ENCODE results near the gene SKP1.

DNA sequence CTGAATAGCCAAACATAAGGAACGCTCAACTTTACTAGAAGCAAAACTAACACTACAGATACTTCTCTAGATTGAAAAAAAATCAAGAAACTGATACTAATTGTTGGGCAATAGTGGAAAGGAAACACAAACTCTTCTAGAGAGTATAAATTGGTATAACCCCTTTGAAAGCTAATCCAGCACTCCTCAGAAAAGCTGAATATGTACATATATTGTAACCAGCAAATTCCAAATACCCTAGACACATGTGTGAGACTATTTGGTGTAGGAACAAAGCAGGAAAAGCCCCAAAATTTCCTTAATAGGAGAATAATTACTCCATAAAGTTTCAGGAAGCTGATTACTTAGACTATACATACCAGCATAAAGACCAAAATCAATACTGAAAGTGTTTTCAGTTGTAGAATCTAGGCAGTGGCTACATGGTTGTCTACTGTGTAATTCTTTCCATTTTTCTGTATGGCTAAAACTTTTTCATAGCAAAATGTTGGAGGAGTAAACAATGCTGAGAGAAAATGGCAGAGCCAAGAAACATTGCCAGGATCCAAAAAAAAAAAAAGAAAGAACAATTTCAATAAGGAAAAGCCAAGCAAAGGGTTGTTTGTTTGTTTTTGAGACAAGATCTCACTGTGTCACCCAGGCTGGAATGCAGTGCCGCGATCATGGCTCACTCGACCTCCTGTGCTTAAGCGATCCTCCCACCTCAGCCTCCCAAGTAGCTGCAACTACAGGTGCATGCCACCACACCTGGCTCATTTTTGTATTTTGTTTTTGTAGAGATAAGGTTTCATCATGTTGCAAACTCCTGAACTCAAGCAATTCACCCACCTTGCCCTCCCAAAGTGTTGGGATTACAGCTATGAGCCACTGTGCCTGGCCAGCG, 15.0 kb downstream of the SKP1 start:
- TF ChIP-seq ZNF24 (IDR thresholded peaks at IDR 0.05) (no peak), SREBF2 (IDR thresholded peaks at IDR 0.05; ENCODE audit: low read length) (no peak), SIN3A (IDR thresholded peaks at IDR 0.05; ENCODE audit: low read depth, low read length) (no peak)
- TF ChIP-seq, protein P1, sequence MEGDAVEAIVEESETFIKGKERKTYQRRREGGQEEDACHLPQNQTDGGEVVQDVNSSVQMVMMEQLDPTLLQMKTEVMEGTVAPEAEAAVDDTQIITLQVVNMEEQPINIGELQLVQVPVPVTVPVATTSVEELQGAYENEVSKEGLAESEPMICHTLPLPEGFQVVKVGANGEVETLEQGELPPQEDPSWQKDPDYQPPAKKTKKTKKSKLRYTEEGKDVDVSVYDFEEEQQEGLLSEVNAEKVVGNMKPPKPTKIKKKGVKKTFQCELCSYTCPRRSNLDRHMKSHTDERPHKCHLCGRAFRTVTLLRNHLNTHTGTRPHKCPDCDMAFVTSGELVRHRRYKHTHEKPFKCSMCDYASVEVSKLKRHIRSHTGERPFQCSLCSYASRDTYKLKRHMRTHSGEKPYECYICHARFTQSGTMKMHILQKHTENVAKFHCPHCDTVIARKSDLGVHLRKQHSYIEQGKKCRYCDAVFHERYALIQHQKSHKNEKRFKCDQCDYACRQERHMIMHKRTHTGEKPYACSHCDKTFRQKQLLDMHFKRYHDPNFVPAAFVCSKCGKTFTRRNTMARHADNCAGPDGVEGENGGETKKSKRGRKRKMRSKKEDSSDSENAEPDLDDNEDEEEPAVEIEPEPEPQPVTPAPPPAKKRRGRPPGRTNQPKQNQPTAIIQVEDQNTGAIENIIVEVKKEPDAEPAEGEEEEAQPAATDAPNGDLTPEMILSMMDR (IDR thresholded peaks at IDR 0.05 in 2 of 3, conservative IDR thresholded peaks at IDR 0.05 in 1 of 3; ENCODE audit: control insufficient read depth in 2 of 3, extremely low read depth in 1 of 3, insufficient read depth in 1 of 3, low read depth in 3 of 3, low read length in 3 of 3), result no peak

Data from GM12878 (cell line).